Measurements from ENCODE around the gene CTSZ.
"Not testable (repeated sequence)": the region's sequence is repeated elsewhere in the genome, so short reads cannot be mapped to it uniquely, and the experiment has no call there.

Gene CTSZ

DNA sequence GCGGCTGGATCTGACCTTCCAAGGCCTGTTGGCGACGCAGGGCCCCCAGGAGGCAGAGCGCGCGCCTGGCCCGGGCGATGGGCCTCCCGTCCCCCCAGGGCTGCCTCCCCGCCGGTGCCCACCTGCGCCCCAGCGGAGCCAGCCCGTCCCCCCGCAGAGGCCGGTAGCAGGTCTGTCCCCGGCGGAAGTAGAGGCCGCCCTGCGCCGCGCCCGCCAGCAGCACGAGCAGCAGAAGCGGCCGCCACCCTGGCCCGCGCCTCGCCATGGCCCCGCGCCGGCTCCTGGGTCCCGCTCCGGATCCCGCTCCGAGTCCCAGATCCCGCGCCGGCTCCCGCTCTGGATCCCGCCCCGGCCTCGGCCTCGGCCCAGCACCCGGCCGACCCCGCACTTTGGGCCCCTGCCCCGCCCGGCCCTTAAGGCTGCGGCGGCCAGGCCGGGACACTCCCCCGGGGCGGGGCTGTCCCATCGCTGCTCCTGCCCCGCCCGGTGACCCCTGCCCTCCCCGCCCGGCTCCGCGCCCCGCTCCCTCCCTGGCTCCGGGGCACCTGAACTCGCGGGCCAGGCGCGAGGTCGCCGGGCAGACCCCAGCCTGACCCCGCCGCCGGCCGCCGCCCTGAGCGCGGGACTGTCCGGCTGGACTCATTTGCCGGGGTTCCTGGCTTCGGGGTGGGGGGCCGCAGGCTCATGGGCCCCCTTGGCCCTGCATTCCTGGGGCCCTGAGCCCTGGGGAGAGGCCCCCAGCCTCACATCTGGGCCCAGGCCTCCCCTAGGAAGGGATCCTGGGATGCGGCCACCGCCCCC is at the start of gene CTSZ:
Gene CTSZ, minus strand, starts transcription at position 391 of the 801 bp plus-strand sequence. Its CDS starts 126 bp downstream, at position 265.
- peak; percentile 26 to 46 for DNase-seq

DNA sequence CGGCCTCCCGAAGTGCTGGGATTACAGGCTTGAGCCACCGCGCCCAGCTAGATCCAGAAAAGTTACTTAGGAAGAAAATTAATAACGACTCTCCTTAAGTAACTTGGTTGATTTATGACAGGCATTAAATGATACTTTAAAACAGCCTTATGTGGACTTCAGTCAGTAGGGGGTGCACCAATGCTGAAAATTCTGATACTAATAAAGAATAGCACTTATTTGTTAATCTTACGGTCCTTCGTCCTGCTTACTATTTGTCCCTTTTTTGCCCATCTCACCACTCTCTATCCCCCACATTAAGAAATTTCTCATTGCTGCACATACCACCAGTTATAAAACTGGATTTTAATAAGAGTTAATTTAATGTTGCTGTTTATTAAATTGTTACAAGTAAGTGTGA is 48.2 kb upstream of the CTSZ start:
- DNase-seq: peak in 1 of 2 donors; percentile 30

DNA sequence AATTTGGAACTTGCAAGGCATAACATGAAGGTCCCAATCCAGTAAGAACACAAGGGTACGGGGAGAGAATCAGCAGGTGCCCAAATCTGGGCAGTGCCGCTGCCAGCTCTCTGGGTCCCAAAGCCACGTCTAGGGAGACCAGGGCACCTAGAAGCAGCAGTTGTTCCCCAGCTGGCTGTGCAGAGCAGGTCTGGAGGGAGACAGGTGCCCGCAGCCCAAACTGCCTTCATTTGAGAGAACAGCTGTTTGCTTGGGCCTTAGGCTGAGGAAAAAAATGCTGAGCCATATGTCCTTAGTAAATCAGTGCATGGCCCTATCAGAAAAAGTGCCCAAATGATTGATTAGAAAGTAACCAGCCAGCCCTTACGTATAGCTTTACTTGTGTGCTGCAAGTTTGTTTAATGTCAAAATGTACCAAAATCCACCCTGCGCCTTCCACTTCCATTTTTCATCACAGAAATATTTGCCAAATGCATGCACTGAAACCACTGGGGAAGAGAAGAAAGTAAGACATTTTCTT is 44.7 kb upstream of the CTSZ start:
- DNase-seq: no peak

DNA sequence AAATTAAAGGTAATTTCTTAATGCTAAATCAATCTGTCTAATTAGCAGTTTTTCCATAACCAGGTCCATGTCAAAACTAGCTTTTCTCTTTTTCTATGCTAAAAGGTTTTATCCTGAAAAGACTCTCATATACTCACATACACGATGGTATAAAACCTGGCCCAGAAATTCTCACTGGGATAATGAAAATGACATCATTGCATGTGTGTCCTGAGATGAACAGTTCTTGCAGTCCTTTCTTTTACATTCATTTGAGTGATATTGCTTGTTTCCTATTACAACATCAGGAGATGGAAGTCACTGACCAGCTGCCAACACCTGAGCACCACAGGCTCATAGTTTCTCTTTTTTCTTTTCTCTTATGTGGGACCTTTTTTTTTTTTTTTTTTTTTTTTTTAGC is 43.4 kb upstream of the CTSZ start:
- no peak for DNase-seq

DNA sequence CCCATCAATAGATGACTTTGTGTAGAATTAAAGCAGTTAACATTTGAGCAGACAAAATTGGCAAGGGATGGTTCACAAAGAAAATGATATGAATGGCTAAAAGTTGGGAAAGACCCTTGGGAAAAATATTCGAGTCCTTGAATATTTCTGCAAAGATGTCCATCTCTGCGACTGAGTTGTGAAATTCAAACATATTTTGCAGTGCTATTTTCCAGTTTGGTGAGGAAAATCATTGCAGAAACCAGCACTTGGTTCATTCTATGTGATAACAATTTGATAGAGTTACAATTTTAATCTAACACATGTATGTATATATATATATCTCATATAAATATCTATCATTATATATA is 41.6 kb upstream of the CTSZ start:
- no peak for DNase-seq

DNA sequence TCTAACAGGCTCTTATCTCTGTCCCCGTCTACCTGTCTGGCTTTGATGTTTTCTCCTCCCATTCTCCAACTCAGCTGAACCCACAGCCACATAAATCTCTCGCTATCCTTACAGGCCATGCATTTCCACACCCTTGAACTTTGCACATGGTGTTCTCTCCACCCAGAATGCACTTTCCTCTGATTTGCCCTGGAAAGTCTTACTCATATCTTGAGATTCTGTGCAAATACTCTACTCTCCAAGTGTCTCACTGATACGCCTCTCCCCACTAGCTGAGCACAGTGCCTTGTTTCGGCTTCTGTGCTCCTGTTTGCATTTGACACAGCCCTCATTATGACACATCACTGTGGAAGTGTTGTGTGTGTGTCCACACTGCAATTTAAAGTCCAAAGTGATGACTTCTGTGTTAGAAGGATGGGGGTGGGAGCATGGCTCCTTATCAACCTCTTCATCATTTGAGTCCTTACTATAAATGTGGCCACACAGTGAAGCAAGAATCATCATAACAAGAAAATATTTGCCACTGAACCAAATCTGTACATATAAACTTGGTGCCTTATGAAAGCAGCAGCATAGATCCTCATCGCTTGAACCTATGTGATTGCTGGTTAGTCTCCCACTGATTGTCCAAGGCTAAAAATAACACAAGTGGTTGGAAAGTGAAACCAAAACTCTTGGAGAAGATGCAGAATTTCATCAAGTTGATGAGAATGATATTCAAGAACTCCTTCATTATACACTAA is 41.1 kb upstream of the CTSZ start:
- DNase-seq: no peak

DNA sequence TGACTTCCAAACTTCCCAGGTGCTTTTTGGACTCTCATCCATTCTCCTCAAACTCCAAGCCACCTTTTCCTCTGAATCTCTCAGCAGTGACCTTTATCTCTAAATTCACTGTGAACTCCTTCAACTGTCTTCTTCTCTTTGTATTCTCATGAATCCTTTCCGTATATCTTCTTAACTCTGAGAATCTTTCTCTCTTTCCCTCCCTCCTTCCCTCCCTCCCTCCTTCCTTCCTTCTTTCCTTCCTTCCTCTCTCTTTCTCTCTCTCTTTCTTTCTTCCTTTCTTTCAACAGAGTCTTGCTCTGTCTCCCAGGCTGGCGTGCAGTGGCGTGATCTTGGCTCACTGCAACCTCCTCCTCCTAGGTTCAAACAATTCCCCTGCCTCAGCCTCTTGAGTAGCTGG is 39.8 kb upstream of the CTSZ start:
- DNase-seq: no peak

DNA sequence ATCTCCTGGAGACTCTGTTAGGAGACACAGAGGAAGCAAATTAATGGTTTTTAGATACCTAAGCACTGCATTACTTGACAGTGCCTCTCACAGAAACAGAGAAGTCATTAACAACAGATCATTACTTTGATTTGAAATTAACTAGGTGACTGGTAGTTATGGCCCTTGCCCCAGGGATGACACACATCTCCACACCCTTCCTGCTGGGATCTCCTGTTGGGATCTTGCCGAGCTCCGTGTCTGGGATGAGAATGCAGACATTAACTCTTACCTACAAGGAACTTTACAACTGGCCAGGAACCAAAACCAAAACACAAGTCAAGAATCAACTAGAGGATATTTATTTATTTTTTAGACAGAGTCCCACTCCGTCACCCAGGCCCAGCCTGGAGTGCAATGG is 37.7 kb upstream of the CTSZ start:
- no peak for DNase-seq

DNA sequence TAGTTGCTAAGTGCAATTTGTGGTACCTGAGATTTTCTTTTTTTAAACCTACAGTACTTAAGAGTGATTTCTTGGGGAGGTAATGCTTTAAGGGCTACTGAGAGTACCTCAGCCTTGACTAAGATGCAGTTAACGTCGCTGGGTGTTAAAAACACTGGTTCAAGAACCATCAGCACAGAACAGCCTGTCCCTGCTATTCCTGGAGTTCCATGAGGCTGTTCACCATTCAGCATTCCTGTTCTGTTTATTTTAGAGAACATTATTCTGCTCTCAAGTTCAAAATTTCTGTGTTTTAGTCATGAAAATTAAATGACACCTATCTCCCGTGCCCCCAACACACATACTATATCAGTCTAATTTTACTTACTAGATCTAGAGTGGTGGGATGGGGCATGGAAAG is 37.2 kb upstream of the CTSZ start:
- no peak for DNase-seq

DNA sequence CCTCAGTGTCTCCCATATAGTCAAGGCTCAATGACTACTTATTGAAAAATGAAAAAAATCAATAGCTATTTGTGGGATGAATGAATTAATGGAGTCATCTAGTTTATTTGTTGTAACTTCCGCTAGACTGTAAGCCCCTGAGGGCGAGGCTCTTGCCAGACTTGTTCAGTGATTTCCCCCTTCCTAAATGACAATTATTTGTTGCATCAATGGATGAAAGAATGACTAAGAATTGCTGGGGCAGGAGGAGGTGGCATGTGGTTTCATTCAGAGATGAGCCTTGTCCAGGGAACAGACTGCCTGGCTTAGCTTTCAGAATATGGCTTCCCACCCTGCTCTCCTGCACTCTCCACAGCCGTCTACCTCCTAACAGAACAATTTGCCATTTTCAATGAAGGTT is 36.6 kb upstream of the CTSZ start:
- DNase-seq: no peak

DNA sequence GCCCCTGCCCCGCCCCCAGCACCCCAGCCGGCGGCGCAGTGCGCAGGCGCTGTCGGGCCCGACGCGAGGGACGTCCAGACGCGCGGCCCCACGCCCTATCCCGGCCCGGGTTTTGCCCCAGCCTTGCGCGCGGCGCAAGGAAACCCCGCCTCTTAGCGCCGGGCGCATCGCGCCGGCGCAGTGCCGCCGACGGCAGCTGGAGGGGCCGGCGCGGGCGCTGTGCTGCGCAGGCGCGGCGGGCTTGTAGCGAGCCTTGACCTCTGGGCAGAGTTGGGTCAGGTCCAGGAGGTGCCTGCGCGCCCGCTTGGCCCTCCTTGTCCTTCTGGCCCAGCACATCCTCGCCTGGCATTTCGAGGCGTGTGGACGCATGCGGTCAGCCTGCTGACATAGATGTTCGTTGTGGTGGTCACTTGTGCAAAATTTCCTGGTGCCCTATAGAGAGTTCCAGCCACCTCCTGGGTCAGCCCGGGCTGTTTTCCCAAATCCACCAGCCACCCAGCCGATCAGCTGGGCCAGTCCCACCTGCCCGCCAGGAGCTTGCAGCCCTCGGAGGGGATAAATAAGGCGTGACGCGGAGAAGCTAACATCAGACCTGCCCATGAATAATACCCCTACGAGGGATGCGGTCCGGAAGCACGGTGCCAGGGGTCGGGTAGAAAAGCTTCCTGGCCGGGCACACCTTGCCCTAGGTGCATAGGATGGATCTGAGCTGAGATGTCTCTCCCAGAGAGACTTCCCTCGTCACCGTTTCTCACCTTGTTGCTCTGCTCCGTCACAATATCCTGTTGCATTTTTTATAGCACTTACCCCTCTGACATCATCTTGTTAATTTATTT is 36.0 kb upstream of the CTSZ start:
- peak; percentile 92 to 95 for DNase-seq

DNA sequence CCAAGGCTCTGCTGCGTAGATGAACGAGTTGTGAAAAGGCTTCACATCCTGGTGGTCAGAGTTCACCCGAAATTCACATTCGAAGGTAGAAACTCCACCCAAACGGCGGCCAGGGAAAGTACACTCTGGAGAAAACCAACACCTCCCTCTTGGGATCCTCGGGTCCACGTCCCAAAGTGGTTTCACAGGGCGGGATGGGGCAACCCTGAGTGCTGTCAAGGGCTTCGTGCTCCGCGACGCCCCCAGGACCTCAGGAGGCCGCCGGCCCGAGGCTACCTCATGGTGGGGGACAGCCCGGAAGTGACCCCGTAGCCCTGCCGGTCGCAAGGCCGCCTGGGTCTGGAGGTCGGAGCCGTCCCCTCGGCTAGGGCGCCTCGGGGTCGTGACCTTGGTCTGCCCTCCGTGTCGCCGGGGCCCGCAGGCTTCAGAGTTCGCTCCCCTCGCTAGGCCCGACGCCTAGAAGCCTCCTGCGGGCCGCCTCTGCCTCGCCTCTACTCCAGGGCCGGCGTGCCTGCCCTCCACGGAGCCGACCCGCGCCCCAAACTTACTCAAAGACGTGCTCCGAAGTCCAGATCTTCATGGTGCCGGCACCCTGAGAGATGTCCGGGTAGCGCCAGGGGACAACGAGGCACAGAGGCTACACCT is 35.2 kb upstream of the CTSZ start, which contains the start of gene PRELID3B:
Gene PRELID3B, minus strand, starts transcription at position 636 of the 645 bp plus-strand sequence. Its CDS starts 56 bp downstream, at position 580.
- DNase-seq: peak in 1 of 2 donors; percentile 9

DNA sequence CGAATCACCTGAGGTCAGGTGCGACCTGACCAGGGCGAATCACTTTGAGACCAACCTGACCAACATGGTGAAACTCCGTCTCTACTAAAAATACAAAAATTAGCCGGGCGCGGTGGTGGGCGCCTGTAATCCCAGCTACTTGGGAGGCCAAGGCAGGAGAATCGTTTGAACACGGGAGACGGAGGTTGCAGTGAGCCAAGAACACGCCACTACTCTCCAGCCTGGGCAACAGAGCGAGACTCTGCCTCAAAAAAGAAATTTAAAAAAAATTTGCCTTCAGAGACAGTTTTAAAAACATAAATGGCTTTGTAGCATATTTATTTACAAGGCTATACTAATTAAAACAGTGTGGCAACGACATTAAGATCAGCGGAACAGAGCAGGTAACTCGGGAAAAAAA is 34.4 kb upstream of the CTSZ start:
- DNase-seq: not testable (repeated sequence)

DNA sequence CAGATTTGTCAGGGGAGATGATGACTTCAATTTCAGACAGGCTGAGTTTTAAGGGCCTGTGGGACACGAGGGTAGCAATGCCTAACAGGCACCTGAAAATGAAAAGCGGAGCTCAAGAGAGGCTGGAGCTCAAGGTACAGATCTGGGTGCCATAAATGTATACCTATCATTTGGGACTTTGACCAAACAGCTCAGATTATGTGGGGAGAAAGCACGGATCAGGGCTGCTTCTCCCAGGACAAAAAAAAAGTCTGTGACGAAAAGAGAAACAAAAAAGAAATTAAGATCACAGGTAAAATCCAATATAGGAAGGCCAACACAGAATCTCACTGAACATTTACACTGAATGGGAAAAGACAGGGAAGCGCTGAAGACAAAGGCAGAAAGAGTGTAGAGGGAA is 33.6 kb upstream of the CTSZ start:
- no peak for DNase-seq

DNA sequence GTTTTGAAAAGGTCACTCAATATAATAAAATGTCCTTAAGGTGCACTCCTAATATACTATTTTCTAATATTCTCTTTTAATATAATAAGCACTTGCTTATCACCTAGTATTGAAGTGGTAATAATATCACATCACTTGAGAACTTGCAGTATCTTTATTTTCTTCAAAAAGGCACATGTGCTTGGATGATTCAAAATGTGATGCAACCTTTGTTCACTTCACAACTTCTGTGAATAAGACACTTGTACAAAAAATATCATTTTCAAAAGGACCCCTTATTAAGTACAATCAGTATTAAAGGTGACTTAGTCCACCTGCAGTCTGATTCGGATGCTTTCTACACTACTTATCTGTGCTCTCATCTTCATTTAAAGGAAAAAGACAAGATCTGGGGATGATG is 32.2 kb upstream of the CTSZ start:
- no peak for DNase-seq

DNA sequence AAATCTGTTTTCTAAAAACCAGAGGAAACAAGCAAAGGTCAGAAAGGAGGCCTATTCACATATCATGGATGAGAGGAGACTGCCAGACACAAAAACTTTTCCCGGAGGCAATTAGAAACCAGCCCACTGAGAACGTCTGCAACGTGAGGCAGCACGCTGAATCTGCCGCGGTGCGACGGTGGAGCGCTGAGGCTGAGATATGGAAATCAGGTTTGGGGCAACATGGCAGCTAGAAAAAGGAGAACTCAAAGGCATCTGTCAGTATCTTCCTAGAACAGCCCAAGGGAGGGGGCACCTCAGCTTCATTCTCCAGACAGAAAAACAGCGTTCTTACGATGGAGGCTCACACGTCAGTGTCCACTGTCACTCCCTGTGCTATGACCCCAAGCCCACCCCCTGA is 30.3 kb upstream of the CTSZ start:
- DNase-seq: no peak

DNA sequence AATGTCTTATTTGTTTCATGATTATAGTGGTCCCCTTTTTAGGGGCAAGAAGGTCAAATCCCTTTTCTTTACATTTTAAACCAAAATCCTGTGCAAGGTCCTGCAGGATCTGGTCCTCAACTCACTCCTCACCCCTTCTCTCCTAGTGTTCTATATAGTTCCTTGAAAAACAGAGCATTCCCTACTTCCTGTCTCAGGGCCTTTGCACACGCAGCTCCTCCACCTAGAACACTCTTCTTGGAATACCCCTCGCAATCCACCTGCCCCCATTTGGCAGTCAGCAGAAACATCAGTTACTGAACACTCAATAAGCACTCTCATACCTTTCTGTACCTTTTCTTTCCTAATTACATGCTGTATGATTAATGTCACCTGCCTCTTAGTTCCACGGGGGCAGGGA is 28.3 kb upstream of the CTSZ start:
- no peak for DNase-seq

DNA sequence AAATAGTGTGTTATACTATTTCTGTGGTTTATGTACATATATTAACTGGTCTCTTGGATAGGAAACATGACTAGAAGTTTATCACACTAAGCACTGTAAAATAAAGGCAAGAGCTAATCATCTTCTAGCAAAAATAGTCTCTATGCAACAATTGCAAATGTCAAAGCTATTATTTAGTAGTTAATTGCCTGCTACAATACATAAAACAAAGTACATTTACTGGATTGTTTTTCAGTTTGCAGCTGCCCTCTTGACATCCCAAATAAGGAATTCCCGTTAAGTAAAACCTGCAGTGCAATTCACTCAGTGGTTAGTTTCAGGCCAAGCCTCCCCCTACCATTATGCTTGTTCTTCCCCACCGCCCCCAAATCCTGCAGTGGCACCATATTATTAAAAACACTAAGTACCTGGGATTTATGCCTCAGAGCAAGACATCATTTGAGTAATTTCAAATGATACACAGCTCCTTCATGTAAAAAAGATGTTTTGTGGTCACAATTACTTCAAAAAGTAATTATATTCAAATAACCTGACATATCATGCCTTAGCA is 26.6 kb upstream of the CTSZ start:
- DNase-seq: no peak

DNA sequence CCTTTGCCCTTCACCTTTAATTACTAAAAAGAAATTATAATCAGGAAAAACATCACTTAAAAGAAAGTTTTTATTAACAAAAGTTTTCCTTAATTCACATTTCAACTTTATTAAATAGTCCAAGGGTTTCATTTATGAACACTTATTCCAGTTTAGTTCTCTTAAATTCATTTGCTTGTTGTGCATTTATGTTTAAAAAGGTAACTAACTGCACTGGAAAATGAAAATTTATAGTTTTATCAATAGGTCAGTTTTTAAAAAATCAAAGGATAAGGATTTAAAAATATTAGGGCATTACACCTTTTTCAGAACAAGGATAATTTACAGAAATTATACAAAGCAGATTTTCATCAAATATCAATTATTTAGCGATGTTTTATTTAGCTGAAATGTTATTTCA is 26.0 kb upstream of the CTSZ start:
- DNase-seq: no peak

DNA sequence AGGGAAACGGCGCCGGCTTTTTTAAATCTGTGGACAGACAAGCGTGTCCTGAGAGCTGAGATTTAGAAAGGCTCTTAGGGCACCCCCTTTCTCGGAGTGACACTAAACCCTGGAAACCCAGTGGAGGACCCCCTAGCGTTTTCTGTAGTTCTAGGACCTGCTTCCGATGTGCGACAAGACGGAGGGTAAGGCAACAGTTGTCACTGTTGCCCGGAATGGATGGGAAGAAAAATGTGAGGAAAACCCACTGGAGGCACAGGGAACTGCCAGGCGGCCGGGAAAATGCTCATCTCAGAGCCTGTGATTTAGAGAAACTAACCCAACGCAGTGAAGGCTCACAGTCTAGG is 25.6 kb upstream of the CTSZ start:
- DNase-seq: no peak

DNA sequence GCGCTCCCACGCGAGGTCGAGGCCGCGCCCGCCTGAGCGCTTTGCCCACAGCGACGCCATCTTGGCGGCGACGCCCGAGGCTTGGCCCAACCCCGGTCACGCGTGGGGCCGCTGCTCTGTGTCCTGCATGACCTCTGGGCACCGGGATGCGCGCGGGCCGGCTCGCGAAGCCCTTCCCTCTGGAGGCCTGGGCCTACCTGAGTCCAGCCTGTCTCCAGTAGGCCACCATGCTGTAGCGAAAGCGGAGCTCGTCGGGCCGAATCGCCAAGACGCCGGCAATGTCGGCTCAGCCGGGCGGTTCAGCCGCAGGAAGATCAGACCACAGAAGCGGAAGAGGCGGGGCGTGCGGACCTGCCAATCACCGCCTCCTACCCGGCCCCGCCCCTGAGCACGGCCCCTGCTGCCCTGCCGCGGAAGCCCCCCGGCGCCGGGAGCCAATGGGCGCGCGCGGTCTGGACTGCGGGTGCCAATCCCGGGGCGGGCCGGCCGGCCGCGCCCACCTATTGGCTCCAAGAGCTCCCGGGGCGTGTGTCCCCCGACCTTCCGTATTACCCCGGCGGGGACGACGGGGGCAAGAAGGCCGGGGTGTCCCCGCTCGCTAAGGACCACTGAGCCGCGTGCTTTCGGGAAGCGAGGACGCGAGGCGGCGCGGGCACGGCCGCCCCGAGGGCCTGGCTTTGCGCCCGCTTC is 25.1 kb upstream of the CTSZ start, which contains the start of gene ATP5F1E:
Gene ATP5F1E, minus strand, starts transcription at position 313 of the 690 bp plus-strand sequence. Its CDS starts 84 bp downstream, at position 229.
- DNase-seq: peak; percentile 96 to 98

DNA sequence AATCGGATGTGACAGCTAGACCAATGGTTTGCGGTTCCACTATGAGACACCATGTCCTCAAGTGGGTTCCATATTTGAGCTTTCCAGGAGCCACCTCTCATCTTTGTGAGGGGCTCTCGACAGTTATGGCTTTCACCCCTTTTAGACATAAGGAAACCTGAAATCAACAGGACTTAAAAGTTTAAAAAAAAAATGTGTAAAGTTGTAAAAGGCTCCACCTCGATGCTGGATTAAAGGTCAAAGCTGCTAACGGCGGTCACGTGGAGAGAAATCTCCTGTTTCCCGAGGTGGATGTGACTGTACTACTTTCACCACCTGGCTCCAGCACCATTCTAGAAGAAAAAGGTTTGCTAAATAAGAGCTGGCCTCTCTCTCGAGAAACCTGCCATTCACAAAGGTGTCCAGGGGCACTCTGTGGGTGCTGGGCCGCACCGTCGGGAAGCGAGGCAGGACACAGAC is 24.5 kb upstream of the CTSZ start:
- DNase-seq: peak in 1 of 2 donors; percentile 20

Data from activated CD4-positive, alpha-beta T cell treated with anti-CD3 and anti-CD28 coated beads for 4 hours (primary cell).